Heart left ventricle (tissue), 13 donors: Measurements from ENCODE around the gene JAKMIP1.

Experiments
- CTCF ChIP-seq, 12 donors: fragments of 200-600 bp; sonication (generic) in 4 of 12; IDR thresholded peaks; one replicate each; pipeline versions ENCODE4 v1.5.0 to v1.8.0; 2018 to 2022; ENCODE audit warnings: antibody characterized with exemption in 12 of 12, mild to moderate bottlenecking in 5 of 12
- POLR2A ChIP-seq, 2 donors: fragments of 450-650 bp; IDR thresholded peaks; one replicate each; pipeline ENCODE4 v1.6.1; 2017; ENCODE audit warnings: antibody characterized with exemption in 2 of 2, mild to moderate bottlenecking in 2 of 2, moderate library complexity in 2 of 2
- donor health status: ischemic (EF 13 %, LVEDD 7.1; RV severe dilation, severe dysfunction).
- donor health status: DM: no; HTN: yes; CAD: no.
- donor health status: DM: no; HTN: no; CAD: no.
- donor health status: ischemic (EF 25% LVEDD 6.9; RV normal size, moderate dysfunction).
- donor health status: ischemic (EF 25% LVEDD 5.7; RV mildly dilated, moderate dysfunction).
- donor health status: ischemic (EF 35%, LVEDD 5.7; RV mildly dilated, moderate dysfunction).
- donor health status: nonischemic (EF 11% LVEDD 7.7; RV severe dilation, severe dysfunction).
- donor health status: DM: yes; HTN: yes; CAD: no.
- donor health status: PGD.
- donor health status: ischemic (EF 29% LVEDD 5.4; RV normal size, mild dysfunction).
- donor health status: nonischemic (EF 23%, LVEDD 6.1; RV moderate dilation, normal function).

- TF ChIP-seq CTCF (IDR thresholded peaks at IDR 0.05) = no peak
- TF ChIP-seq POLR2A (IDR thresholded peaks at IDR 0.05) = no peak
Observed at GRCh38 chr4:6076391-6076790, 124.0 kb downstream of the JAKMIP1 start.
